Chondrocyte (in vitro differentiated cells): Measurements from ENCODE around the gene CHID1. TPM values are rescaled to one million over a fixed set of nuclear protein-coding genes. Genes with fewer than 3 reads are reported as not detected.

Source experiments
- DNase-seq: peaks from one replicate; pipeline ENCODE4 v3.0.0; 2021; ENCODE audit warnings: mixed read lengths, low spot score
- H3K27ac Mint-ChIP-seq: one replicate; pipeline ENCODE4 v1.8.0; 2021; ENCODE audit warnings: mild to moderate bottlenecking, moderate library complexity, mixed read lengths; ENCODE audit not compliant: unreplicated experiment
- H3K27me3 Mint-ChIP-seq: 2 replicates; pipeline ENCODE4 v1.8.0; 2021; ENCODE audit warnings: low read depth, mixed read lengths
- H3K36me3 Mint-ChIP-seq: 2 replicates; pipeline ENCODE4 v1.8.0; 2021; ENCODE audit warnings: low read depth, mixed read lengths
- H3K4me1 Mint-ChIP-seq: 2 replicates; pipeline ENCODE4 v1.8.0; 2021; ENCODE audit warnings: low read depth, mild to moderate bottlenecking, mixed read lengths
- H3K4me3 Mint-ChIP-seq: one replicate; pipeline ENCODE4 v1.8.0; 2021; ENCODE audit warnings: mild to moderate bottlenecking, moderate library complexity, mixed read lengths; ENCODE audit not compliant: unreplicated experiment
- H3K9me3 Mint-ChIP-seq: 2 replicates; pipeline ENCODE4 v1.8.0; 2021; ENCODE audit warnings: low read depth, mixed read lengths
- total RNA-seq: library from RNA; stranded (reverse); gene quantifications from 3 replicates; pipeline ENCODE4 v1.2.1, GENCODE V29; 2021
- TF ChIP-seq, protein P1 (sequence below): fragments of 200-600 bp; sonication (generic); IDR thresholded peaks from 2 replicates; pipeline ENCODE4 v1.5.0; 2021; ENCODE audit warnings: antibody characterized with exemption, mild to moderate bottlenecking, moderate library complexity

CHID1 gene
- total RNA-seq, 1 donor from 2014 or later, result 90.3 TPM

- TF ChIP-seq, protein P1, sequence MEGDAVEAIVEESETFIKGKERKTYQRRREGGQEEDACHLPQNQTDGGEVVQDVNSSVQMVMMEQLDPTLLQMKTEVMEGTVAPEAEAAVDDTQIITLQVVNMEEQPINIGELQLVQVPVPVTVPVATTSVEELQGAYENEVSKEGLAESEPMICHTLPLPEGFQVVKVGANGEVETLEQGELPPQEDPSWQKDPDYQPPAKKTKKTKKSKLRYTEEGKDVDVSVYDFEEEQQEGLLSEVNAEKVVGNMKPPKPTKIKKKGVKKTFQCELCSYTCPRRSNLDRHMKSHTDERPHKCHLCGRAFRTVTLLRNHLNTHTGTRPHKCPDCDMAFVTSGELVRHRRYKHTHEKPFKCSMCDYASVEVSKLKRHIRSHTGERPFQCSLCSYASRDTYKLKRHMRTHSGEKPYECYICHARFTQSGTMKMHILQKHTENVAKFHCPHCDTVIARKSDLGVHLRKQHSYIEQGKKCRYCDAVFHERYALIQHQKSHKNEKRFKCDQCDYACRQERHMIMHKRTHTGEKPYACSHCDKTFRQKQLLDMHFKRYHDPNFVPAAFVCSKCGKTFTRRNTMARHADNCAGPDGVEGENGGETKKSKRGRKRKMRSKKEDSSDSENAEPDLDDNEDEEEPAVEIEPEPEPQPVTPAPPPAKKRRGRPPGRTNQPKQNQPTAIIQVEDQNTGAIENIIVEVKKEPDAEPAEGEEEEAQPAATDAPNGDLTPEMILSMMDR, result no peak
- Mint-ChIP-seq H3K4me1 (peaks cover 55% of the 10 kb centered on the region), H3K4me3 (peak within 1 kb of the TSS; percentile 85), H3K27ac (peak within 1 kb of the TSS; percentile 96), H3K27me3 (no peaks in the 10 kb centered on the region), H3K9me3 (no peaks in the 10 kb centered on the region), H3K36me3 (peaks cover 2% of the 10 kb centered on the region)
- DNase-seq, result no peak
Measured at GRCh38 chr11:832529-833113, 78.0 kb downstream of the CHID1 start, which contains the start of gene CD151. Gene CD151 (plus strand): TSS chr11:832952. CDS start chr11:836070, 3,118 bp downstream.

DNA sequence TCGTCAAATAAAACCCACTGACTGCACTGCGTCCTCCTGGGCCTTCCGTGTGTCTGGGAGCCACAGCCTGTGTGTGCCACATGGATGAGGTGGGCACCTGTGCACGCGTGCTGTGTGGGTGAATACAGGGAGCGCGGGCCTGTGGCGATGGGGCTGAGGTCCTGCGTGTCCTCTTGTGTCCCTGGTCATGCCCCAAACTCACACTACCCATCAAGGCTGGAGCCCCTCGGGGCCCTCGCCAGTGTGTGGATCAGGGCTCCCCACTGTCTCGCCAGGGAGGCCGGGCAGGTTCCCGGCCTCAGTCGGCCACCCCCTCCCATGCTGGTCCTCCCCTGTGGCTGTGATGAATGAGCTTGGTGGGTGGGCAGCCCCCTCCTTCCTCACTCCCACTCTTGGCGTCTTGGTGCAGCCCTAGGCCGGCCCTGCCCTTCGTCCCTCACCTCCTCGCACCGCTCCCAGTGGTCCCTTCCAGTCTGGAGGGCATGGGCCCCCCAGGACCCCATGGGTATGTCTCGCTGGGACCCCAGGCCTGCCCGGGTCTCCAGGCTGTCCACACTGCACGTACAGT lies 78.6 kb downstream of the CHID1 start:
- Mint-ChIP-seq H3K9me3 (no peaks in the 10 kb centered on the region), H3K4me1 (peaks cover 57% of the 10 kb centered on the region), H3K4me3 (peak overlapping the region; percentile 61), H3K27ac (peak overlapping the region; percentile 87), H3K36me3 (no peaks in the 10 kb centered on the region), H3K27me3 (no peaks in the 10 kb centered on the region)
- DNase-seq, result no peak
- TF ChIP-seq, protein P1, result no peak

DNA sequence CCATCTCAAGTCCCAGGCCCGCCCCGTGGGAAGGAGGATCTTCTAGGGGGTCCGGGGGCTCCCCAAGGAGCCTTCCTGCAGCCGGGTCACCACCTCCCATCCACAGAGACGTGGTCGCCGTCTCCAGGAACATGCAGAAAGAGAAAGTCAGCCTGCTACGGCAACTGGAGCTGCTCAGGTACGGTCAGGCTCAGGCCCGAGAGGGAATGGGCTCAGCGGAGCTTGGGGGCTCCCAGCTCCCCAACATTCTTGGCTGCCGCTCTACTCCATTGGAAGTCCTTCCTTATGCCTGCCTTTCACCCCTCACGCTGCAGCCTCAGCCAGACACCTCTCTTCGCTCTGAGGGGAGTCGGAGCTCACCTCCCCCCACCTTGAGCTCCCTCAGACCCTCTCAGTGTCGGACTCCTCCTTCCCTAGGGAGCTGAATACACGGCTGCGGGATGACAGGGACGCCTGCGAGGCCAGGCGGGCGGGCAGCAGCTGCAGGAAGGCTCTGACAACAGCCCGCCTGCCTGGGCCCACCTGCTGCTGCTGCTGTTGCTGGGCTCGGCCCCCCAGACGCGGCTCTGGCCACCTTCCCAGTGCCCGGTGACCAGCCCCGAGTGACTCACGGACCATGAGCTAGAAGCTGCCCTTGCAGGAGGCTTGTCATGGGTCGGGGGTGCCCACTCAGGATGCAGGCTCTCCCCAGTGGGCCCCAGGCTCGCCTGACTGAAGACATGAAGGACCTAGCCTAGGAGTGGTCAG lies 79.3 kb downstream of the CHID1 start:
- DNase-seq, result no peak
- H3K9me3 Mint-ChIP-seq, result no peaks in the 10 kb centered on the region
- peak overlapping the region; percentile 60 for H3K4me3 Mint-ChIP-seq
- H3K27me3 Mint-ChIP-seq, result no peaks in the 10 kb centered on the region
- TF ChIP-seq, protein P1, result no peak
- H3K27ac Mint-ChIP-seq, result peak overlapping the region; percentile 87
- H3K4me1 Mint-ChIP-seq, result peaks cover 61% of the 10 kb centered on the region
- no peaks in the 10 kb centered on the region for H3K36me3 Mint-ChIP-seq

DNA sequence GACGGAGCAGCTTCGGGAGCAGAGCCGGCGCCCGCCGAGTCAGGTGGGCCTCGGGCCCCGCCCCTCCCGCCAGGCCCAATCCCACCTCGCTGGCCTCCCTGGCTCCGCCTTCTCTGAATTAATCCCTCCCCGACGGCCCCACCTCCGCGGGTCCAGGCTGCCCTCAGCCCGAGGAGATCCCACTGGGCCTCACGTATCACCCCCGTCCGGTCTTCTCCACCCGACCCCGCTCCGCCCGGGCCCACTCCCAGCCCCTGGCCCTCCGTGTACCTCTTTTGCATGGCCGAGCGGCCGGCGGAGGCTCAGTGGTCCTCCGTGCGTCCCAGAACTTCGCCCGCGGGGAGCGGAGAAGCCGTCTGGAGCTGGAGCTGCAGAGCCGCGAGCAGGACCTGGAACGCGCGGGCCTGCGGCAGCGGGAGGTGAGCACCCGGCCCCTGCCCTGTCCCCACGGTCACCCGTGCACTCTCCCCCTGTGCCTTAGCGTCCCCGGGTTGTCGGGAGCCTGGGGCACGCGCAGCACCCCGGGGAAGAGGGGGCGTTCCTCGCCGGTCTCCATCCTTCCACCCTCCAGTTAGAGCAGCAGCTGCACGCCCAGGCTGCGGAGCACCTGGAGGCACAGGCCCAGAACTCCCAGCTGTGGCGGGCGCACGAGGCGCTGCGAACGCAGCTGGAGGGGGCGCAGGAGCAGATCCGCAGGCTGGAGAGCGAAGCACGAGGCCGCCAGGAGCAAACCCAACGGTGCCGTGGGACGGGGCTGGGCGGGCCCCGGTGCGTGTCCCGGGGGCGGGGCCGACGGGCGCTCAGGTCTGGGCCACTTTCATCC lies 80.1 kb downstream of the CHID1 start:
- Mint-ChIP-seq H3K4me3 (peak overlapping the region; percentile 61), H3K27me3 (no peaks in the 10 kb centered on the region), H3K4me1 (peaks cover 61% of the 10 kb centered on the region), H3K36me3 (no peaks in the 10 kb centered on the region), H3K27ac (no peak overlapping the region), H3K9me3 (no peaks in the 10 kb centered on the region)
- TF ChIP-seq, protein P1, result no peak
- no peak for DNase-seq

GRCh38 chr11:829847-830294 lies 80.7 kb downstream of the CHID1 start:
- Mint-ChIP-seq H3K27me3 (no peaks in the 10 kb centered on the region), H3K4me1 (peaks cover 56% of the 10 kb centered on the region), H3K9me3 (no peaks in the 10 kb centered on the region), H3K4me3 (peak overlapping the region; percentile 25), H3K36me3 (peaks cover 2% of the 10 kb centered on the region), H3K27ac (no peak overlapping the region)
- no peak for DNase-seq
- TF ChIP-seq, protein P1, result no peak
